GM19468 (cell line): ENCODE measurements around the gene EID2B.

ENCODE experiments used
- ATAC-seq: cut with Tn5 transposase; IDR thresholded peaks from one replicate; pipeline ENCODE4 v1.9.1; 2021; ENCODE audit warnings: mild to moderate bottlenecking, moderate library complexity, moderate number of reproducible peaks; ENCODE audit not compliant: unreplicated experiment; ENCODE audit errors: extremely low read depth

EID2B gene

DNA sequence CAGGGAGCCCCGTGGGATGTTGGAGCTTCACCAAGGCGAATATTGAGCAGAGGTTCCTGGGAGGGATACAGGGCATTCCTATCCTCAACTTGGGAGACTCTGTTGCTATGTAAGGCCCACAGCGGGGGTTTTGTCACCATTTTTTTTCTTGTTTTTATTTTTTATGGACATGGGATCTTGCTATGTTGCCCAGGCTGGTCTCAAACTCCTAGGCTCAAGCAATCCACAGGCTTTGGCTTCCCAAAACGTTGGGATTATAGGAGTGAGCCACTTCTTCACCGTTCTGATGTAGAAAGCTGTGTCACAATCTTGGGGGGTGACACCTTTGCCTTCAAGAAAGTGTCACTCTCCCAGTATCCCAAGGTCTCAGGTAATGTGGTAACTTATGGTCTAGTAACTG, 31.3 kb downstream of the EID2B start:
- no peak for ATAC-seq

DNA sequence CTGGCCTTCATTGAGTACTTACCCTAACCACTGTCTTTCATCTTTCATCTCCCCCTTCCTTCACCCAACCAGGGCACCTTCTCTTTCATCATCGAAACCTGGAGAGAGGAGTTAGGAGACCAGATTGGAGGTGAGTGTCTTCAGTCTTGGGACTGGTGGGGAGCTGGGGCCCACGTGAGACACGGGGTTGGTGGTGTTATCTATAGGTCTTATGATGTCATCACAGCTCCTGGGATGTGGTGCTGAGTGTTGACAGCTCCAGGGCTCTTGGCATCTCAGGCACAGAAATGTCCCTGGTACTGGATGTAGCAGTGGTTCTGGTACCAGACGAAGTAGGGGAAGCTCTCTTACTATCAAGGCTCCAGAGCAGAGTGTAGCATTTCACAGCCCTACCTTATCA, 32.1 kb downstream of the EID2B start:
- ATAC-seq, result no peak

DNA sequence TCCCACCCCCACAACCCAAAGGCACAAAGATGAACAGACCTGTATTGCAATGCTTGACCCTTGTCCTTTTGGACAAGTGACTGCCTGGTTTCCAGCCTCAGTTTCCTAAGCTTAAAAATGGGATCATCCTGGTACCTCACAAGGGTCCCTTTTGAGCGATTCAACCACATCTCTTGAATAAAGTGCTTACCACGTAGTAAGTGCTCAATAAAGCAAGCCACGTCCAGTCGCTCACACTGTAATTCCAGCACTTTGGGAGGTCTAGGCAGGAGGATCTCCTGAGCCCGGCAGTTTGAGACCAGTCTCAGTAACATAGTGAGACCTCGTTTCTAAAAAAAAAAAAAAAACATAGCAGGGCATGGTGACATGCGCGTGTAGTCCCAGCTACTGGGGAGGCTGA, 32.7 kb downstream of the EID2B start:
- no peak for ATAC-seq

DNA sequence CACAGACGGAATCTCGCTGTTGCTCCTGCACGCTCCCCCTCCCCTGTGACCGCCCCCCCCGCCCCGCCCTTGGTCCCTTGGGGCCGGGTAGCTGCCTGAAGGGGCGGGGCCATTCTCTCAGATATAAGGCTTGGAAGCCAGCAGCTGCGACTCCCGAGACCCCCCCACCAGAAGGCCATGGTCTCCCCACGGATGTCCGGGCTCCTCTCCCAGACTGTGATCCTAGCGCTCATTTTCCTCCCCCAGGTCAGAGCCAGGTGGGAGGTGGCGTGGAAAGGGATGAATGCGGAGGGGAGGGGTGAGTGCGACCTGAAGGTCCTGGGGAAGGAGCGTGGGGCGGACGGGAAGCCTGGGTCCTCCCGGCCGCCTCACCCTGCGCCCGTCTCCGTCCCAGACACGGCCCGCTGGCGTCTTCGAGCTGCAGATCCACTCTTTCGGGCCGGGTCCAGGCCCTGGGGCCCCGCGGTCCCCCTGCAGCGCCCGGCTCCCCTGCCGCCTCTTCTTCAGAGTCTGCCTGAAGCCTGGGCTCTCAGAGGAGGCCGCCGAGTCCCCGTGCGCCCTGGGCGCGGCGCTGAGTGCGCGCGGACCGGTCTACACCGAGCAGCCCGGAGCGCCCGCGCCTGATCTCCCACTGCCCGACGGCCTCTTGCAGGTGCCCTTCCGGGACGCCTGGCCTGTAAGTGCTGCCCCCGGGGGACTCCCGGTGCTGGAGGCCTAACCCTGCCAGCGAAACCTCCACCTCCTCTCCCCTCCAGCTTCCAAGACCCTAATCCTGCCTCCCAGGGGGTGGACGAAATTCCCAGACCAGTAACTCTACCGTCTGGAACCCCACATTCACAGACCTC, 33.6 kb downstream of the EID2B start, which contains the start of gene DLL3:
Gene DLL3, plus strand, starts transcription at position 150 of the 845 bp plus-strand sequence. Its CDS starts 28 bp downstream, at position 178.
- no peak for ATAC-seq

DNA sequence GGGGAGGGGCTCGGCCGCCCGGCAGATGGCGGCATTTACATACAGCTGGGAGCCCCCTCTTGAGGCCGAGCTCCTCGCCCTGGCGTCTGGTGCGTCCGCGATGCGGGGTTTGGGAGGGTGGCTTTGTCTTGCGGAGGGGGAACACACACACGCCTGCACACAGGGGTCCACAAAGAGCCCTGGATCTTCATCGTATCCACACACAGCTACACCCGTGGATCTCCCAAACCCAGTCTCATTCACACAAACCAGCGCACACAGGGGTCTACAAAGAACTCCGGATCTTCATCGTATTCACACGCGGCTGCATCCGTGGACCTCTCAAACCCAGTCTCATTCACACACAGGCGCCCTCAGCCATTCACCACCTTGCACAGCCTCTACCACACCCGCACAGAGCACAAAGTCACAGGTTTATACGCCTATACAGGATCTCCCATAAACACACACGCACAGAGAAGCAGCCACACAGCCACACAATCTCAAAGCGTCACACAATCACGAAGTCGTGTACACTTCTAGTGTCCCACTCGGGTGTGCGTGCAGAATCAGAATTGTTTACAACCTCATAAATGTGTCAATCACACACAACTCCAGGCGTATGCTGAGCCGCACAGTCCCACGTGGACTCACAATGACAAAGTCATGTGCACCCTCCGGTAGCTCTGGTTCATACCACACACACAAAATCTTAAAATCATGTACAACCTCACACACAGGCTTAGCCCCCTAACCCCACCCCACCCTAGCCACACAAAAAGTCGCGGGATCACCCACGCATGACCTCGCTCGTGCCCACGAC, 34.5 kb downstream of the EID2B start:
- ATAC-seq, result no peak

DNA sequence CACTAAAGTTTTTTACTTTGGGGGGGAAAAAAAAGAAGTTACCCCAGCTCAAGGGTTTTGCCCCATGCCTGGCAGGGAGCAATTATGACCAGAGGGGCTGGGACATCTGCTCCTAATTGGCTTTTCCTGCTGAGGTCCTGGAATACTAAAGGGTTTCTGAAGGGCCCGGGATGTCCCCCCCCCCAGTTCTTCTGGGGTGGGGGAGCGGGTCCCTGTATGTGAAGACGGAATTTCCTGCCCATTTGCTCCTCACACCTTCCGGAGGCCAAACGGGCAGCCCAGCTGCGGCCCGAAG, 35.0 kb downstream of the EID2B start:
- no peak for ATAC-seq

DNA sequence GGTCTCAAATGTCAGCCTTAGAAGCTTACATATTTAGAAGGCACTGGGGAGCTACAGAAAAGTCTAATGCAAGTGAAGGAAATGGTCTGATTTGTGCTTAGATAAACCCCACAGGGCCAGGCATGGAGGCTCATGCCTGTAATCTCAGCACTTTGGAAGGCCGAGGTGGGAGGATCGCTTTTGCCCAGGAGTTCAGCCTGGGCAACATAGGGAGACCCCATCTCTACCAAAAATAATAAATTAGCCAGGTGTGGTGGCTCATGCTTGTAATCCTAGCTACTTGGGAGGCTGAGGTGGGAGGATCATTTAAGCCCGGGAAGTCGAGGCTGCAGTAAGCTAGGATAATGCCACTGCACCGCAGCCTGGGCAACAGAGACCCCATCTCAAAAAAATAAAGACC, 36.6 kb downstream of the EID2B start:
- no peak for ATAC-seq

DNA sequence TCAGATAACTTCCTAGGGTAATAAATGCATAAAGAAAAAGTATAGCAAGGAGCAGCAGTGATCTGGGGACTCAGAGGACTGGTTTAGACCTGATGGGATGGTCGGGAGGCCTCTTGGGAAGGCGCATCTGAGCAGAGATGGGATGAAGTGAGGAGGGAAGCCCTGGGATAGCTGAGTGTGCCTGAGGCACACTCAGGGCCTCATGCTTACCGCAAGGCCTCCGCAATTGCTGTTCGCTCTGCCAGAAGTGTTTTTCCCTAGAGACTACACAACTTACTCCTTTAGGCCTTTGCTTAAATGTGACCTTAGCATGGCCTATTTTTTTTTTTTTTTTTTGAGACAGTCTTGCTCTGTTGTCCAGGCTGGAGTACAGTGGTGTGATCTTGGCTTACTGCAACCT, 38.0 kb downstream of the EID2B start:
- no peak for ATAC-seq

DNA sequence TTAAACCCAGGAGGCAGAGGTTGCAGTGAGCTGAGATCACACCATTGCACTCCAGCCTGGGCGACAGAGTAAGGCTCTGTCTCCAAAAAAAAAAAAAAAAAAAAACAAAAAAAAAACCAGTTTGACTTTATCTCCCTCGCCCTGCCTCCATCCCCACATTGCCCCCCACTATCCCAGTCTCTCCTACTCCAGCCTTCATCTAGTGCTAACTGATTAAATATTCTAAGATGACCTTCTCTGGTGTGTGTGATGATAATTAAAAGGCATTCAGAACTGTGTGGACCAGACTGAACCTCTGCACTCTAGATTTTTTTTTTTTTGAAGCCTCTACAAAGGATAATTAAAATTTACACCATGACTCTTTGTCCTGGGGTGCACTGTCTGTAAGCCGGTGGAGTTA, 39.9 kb downstream of the EID2B start:
- no peak for ATAC-seq

DNA sequence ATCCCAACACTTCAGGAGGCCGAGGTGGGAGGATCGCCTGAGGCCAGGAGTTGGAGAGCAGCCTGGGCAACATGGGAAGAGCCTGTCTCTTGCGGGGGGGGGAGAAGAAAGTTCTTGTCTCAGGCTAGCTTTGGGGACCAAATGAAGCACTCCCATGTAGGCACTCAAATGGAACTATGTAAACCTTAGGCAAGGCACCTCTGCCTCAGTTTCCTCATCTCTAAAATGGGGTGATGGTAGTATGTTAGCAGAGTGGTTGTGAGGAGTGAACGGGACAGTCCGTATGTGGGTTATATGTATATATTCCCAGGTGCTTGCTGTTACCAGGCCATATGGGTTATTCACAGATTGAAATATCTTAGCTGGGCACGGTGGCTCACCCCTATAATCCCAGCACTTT, 40.4 kb downstream of the EID2B start:
- ATAC-seq, result no peak

DNA sequence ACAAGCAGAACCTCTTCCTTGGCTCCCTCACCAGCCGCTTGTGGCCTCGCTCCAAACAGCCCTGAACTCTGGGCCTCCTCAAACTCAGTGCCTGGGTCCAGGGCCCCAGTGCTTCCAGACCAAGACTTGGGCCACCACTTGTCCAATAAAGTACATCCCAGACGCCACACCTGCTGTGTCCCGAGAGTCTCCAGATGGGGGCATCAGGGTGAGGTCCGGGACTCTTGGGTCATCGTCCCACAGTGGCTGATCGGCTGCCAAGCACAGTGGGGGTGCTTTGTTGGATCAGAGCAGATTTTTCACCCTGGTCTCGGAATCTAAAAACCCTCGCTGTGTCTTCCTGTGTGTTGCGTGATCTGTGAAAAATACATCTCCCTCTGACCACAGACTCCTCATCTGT, 42.9 kb downstream of the EID2B start:
- no peak for ATAC-seq

DNA sequence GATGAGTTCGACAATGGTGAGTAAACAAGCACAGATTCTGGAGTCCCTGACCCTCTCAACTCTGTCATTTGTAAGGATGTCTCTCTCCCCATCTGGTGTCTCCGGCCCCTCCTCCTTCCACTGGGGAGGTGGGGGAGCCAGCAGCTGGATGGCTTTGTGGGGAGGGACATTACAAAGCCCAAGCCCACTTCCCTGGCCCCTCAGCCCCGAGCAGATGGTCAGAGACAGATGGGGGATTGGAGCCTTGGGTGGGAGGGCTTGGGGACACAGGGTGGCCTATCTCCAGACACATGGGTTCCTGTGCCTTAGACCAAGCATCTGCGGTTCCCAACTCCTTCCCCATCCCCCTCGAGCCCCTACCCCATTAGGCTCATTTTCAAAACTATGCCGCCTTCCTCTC, 49.5 kb downstream of the EID2B start:
- no peak for ATAC-seq

DNA sequence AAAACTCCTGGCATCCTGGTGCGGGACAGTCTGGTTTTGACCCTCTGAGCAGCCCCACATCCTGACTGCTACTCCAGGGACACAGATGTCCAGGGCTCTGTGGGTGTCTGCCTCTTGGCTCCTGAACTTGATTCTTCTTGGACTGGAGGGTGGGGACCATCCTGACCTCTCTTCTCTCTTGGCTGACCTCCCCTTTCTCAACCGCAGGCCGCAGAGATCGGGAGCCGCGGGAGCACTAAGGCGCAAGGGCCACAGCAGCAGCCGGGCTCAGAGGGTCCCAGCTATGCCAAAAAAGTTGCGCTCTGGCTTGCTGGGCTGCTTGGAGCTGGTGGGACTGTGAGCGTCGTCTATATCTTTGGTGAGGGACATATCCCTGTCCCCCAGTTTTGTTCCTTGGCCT, 51.0 kb downstream of the EID2B start:
- no peak for ATAC-seq

DNA sequence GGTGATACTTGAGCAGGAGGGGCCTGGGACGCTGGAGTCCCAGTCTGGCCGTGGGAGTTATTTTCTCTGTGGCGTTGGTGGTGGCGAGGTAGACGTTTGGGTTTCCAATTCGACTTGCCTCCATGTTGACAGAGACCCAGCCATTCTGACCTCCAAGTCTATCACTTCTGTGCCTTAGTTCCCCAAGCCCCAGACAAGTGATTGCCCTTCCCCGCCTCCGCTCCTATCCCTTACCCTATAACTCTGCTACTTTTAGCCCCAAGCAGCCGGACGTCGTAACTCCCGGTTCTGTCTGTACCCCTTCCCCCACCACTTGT, 51.5 kb downstream of the EID2B start:
- no peak for ATAC-seq
